ENCODE results near the gene SLC26A1.

DNA sequence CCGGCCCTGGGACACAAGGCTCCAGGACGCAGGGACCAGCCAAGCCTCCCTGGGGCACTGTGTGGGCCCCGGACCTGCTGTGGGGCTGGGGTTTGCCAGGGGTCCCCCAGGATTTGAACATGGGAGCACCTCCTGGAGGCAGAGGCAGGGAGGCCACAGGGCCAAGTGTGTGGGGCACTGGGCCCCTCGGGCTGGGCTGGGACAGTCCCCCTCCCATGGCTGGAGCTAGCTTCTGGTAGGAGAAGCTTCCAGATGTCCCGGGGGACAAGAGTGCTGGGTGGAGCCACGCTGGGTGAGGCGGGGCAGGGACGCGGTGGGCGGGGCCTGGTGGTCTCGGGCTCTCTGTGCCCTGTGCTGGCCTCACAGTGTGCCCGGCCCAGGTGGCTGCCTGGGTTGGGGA lies 36.8 kb upstream of the SLC26A1 start:
- TF ChIP-seq, protein P1, sequence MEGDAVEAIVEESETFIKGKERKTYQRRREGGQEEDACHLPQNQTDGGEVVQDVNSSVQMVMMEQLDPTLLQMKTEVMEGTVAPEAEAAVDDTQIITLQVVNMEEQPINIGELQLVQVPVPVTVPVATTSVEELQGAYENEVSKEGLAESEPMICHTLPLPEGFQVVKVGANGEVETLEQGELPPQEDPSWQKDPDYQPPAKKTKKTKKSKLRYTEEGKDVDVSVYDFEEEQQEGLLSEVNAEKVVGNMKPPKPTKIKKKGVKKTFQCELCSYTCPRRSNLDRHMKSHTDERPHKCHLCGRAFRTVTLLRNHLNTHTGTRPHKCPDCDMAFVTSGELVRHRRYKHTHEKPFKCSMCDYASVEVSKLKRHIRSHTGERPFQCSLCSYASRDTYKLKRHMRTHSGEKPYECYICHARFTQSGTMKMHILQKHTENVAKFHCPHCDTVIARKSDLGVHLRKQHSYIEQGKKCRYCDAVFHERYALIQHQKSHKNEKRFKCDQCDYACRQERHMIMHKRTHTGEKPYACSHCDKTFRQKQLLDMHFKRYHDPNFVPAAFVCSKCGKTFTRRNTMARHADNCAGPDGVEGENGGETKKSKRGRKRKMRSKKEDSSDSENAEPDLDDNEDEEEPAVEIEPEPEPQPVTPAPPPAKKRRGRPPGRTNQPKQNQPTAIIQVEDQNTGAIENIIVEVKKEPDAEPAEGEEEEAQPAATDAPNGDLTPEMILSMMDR (IDR thresholded peaks at IDR 0.05): no peak
- TF ChIP-seq POLR2A (IDR thresholded peaks at IDR 0.05): no peak

Measured in gastroesophageal sphincter (tissue), 3 donors.